ENCODE results near the gene ATG10.
"Not testable (repeated sequence)": the region's sequence is repeated elsewhere in the genome, so short reads cannot be mapped to it uniquely, and the experiment has no call there.

ATG10 gene

DNA sequence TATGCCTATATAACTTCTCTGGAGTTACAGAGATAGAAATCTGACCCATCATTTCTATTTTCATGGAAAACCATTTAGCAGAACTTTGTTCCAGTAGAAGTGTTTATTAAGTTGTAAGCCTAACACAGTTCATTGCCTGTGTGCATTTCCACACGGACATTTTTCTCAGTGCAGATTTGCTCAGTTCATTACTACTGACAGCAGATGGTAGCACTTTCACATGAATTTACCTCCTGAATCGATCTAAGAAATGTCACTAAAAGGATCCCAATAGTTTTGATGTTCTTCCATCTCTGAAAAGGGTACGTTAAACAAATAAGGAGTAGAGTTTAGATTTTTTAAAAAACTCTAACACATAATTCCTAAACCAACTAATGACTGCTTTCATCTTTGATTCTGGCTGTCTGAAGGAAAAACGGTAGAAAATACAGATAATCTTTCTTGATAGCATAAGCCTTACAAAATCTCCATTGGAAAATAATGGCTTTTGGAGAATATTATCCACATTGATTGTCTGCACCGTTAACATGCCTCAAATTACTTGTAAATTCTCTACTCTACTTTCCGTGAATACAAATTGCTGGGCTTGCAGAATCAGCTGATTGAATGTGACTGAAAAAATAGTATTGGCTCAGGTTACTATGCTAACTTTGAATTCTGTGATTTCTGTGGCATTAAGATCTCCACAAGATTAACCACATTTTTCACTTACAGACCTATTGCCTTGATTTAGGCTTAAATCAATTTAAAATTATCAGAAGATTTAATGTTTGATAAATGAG lies 273.2 kb downstream of the ATG10 start:
- DNase-seq = no peak

DNA sequence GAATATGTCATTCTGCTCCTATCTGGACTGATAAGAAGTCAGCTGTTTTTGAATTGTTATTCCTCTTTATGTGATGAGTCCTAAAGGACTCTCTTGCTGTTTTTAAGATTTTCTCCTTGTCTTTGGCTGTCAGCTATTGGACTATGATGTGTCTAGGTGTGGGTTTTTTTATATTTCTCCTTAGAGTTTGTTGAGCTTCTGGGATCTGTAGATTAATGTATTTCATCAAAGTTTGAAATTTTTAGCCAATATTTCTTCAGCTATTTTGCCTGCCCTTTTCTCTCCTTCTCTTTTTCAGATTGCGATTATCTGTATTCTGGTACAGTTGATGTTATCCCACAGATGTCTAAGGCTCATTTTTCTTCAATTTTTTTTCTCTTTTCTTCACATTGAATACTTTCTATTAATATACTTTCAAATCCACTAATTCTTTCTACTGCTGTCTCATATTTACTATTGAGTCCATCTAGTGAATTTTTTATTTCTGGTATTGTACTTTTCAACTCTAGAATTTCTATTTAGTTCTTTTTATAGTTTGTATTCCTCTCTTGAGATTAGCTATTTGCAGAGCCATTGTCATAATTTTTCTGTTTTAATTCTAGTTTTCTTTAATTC lies 275.2 kb downstream of the ATG10 start:
- no peak for DNase-seq

DNA sequence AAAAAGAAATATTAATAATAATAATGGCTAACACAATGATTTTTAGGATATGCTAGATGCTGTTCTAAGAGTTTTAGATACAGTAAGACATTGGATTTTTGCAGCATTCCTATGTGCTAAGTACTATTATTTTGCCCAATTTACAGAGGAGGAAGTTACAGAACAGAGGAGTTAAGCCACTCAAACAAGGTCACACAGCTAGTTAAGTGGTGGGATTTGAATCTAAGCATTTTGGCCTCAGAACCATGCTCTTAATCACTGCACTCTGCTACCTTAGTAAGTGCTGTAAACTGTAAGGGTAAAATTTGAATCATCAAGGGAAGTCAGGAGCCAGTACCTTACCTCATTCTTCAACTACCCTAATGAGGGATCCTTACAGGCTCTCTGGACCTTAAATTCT lies 280.9 kb downstream of the ATG10 start:
- no peak for DNase-seq

DNA sequence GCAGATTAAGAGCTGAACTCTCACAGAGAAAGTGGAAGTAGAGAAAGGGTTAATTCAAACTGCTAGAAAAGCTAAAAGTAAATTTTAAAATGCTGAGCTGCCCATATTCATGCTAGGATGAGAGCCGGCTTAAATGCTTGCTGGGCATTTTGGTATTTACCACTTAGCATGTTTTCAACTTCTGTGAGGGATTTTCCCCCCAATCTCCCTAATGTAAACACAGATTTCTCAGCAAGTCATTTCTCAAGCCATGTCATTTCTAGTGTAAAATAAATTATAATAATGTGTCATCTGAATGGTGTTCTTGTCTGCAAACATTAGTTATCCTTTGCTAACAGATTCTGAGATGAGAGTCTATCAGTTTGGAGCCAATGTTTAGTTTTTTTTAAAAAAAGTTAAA lies 284.0 kb downstream of the ATG10 start:
- no peak for DNase-seq

DNA sequence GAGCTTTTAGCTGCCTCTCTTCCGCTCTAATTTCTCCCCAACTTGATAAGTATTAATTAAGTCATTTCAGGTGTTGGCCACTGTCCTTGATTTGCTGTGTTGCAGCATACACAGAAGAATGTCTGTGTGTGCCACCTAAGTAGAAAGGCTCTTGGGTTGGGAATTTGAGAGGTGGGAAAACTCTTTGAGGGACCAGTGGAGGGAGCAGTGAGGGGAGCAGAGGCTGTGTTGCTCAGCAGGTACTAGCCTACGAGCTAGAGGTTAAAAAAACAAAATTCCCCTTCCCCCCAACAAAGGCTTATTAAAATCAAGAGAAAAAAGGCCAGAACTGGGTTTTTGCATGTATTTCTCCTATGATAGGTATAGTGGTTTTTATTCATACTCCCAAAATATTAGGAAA lies 285.4 kb downstream of the ATG10 start:
- DNase-seq = no peak

DNA sequence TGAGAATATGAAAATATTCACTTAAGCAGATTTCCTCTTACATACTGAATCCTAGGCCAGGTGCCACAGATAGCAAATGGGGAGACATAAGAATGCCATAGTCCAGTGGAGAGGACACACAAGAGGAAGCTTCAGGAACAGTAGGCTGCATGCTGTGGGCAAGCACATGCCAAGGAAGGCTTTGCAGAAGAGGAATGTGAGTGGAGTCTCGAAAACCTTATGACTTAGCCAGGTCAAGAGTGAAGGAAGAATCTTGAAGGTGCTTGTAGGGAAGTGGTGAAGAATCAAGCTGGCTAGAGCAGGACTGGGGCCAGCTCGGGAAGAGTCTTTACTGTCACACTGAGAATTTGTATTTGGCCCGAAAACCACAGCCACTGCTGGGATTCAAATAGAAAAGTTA lies 285.9 kb downstream of the ATG10 start:
- DNase-seq = no peak

DNA sequence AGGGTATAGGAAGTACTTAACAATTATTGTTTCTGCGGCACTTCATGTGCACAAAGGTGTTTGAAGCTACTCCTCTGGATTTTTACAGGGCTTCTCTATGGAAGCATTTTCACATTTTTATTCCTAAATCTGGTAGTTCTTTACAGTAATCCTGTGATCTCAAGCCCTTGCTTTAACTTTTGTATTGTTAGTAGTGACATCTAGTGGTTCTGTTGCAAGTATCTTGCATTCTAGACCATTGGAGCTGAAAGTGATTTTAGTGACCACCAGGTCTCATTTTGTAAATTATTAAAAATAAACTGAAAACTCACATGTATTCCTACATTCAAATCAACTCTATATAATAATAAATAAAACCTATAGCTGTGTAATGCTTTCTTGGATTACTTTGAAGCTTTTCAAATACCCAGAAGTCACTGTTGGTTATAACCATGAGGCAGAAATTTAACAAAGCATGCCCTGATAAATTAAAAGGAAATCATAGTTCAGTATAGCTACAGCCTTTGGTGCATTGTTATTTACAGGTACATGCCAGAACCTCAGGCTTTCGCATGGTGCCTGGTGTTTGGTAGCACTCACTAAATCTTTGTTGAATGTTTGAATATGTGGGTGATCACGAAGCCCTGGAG lies 287.5 kb downstream of the ATG10 start:
- no peak for DNase-seq

DNA sequence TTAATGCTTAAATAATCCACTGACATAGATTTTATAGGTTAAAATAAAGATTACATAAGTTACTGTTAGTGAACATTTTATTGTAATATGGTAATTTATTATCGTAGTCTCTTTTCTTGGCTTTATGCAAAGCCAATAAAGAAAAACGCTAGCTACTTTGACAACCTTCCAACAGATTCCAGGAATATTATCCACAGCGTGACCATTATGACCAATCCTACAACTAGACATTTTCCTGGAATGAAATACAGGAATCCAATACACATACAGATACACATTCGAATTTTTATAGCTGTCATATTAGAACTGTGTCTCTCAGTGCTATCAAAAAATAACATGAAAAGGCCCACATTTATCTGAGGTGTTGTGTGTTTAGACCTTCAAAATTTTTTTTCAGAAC lies 293.2 kb downstream of the ATG10 start:
- DNase-seq = no peak

DNA sequence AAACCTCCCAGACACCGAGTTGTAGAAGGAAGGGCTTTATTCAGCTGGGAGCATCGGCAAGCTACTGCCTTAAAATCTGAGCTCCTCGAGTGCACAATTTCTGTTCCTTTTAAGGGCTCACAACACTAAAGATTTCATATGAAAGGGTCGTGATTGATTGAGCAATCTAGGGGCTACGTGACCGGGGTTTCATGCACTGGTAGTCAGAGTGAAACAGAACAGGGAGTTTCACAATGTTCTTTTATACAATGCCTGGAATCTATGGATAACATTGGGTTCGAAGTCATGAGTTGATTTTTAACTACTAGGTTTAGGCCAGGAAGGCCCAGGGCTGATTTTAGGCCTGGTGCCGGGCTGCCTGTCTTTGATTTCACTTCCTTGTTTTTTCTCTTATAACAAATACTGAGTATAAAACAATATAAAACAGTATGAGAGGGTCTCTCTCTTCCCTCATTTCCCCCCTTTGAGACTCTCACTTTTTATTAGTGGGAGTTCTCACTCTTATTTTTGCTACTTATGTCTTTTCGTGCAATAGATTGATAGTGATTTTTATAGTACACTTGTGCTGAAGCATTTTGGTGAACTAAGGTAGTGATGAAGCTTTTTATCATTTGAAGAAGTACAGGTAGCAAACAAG lies 295.6 kb downstream of the ATG10 start:
- DNase-seq = not testable (repeated sequence)

DNA sequence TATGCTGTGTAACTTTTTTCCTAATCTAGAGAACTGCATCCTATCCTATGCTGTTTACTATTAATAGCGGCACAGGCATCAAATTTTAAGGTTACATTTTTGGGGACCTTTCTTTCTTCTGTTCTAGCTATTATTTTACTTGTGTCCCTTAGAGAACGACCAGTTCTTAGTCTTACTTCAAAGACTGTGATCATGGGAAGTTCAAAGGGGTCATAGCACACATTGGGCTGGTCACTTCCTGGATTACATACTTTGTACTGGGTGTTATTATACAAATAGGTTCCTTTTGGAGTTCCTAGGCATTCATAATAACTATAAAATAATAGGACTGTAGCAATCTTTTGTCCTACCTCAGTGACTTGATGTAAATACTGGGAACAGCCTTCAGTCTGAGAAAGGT lies 297.5 kb downstream of the ATG10 start:
- not testable (repeated sequence) for DNase-seq

DNA sequence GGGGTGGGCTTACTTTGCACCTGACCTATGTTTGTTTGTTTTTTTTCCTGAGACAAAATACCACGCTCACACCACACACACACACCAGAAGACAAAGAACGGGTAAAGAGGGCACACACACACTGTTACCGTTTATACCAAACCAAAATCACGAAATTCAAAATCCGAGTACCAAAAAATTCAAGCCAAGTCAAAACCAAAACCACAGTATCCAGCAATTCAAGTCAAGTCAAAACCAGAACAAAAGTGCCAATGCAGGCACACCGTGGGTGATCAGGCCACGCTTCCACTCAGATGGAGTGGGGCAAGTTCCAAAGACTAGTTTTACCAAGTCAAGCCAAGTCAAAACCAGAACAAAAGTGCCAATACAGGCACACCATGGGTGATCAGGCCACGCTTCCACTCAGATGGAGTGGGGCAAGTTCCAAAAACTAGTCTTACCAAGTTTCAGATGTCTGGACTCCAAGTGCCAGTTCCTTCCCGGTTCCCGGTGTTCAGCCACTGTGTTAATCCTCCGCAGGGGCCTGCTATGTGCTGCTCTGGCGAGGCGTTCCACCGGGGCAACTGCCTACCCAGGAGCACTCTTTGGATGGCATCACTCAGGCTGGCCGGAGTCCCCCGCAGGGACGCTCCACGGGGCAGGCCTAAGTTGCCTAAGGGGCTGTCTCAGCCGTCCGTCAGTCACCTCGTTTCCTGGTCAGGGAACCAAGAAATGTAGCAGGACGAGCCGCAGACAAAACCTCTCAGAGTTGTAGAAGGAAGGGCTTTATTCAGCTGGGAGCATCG lies 300.9 kb downstream of the ATG10 start:
- not testable (repeated sequence) for DNase-seq

DNA sequence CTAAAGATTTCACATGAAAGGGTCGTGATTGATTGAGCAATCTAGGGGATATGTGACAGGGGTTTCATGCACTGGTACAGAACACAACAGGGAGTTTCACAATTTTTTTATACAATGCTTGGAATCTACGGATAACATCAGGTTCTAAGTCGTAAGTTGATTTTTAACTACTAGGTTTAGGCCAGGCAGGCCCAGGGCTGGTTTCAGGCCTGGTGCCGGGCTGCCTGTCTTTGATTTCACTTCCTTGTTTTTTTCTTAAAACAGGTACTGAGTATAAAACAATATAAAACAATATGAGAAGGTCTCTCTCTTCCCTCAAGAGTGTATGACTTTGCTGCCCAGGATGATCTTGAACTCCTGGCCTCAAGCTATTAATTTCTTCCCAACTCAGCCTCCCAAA lies 301.6 kb downstream of the ATG10 start:
- DNase-seq = not testable (repeated sequence)

DNA sequence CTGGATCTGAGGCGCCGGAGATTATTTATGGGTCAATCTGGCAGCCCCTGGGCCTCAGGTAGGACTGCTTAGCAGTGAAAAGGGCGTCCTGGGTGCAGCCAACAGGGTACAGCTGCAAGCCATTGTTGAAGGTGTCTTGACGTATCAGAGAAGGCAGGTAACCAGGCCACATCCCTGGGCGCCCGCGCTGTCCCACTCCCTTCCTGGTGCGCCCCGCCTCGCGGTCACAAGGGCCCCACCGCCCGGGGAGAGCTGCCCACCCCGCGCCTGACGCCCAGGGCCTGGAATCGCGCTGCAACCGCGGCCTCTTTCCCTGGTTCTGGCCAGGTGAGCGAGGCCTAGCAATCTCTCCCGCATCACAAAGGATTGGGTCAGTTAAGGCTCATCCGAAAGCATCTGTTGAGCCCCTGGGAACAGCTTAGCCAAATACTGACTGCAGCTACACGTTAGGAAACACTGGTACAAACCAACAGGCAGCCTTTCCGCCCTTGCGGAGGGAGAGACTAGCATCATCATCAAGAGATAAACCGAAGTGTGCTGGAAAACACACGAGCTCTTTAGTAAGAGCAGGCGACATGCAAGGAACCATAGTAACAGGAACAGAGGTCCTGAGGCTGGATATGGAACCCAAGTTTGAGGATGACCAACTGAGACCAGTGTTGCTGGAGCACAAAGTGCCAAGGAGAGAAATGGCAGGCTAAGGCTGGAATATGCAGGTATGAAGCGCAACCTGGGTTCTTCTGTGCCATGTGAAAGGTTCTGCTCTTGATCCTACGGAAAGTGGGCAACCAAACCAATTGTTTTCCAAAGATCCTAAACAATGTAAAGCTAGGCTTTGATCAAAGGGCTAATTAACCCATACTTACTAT lies 302.8 kb downstream of the ATG10 start:
- peak; percentile 8 for DNase-seq

DNA sequence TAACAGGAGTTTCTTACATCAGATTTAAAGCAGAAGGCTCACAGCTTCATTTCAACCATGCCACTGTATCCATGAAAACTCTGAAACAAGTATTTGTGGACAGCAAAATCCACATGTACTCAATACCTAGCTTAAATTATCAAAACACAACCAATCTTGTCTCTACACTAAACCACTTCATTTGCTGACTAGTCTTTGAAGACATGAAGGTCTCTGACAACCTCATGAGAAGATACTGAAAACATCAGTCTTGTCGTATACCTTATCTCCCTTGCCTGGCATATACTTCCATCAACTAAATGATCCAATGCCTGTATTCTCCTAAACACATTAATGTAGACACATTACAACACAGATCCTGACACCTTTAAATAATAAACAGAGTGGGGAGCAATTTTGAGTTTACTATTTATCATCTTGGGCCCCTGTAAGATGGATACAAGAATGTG lies 303.4 kb downstream of the ATG10 start:
- no peak for DNase-seq

DNA sequence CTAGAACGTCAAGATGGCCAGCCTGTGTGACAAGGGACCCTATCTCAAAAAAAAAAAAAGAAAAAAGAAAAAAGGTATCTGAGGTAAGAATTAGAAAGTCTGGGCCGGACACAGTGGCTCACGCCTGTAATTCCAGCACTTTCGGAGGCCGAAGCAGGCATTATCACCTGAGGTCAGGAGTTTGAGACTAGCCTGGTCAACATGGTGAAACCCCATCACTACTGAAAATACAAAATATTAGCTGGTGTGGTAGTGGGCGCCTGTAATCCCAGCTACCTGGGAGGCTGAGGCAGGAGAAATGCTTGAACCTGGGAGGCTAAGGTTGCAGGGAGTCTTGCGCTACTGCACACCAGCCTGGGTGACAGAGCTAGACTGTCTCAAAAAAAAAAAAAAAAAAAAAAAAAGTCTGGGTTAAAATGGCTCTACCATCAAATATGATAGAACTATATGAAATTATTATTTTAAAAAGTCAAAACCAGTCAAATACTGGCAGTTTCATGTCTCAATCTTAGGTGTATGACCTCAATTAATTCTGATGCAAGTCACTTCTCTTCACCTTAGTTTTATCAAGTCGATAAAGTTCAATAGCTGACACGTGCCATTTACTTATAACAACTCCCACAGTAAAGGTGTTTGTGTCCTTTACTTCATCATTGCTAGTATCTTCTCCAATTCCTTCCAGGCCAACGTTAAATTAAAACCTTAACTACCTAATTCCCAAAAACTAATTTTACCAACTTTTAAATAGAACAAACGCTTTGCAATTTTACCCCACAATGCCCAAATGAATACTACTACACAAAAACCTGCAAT lies 305.2 kb downstream of the ATG10 start:
- DNase-seq = peak; percentile 15

DNA sequence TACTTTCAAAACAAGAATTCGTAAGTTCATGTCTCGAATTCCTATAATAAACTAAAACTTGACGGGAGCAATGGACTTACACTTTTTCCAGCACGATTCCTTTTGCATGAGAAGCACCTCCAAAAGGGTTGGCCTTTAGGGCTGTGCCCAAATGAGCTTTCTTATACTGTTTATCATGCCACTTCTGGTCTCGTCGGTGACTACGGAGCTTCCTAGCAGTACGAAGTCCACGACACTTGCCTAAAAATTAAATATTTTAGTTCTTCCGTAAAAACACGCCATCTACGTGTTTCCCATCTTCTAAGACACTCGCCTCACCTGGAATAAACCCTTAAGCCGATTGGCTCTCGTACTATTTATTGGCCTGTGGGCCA lies 305.8 kb downstream of the ATG10 start:
- DNase-seq = no peak

DNA sequence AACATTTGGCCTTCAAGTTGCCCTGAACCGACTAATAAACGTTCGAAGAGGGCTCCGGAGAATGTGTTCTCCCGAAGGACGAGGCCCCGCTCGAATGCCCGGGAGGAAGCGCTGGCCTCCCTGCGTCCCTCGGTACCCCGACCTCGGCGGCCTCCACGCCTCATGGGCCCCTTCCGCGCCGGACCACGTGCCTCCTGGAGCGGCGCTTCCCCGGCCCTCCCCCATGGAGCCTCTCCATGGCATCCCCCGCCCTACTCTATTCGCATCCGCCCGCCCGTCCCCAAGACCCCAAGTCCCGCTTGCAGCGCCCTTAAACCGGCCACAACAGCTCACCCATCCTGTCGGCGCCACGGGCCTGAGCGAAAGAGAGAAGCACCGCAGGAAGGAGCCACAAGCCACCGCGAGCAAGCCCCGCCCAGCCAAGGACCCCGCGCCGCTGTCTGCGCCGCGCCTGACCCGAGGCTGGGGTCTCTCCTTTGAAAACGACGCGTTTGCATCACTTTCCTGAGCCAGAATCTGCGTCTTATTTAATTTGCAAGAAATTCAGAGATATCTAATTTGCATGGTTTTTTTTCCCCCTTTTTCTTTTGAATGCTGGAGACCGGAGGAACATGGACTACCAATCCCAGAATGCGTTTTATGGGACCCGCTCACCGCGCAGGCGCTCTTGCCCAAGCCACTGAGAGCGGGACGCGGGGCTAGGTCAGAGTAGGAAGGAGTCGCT lies 306.3 kb downstream of the ATG10 start, which contains the start of gene RPS23:
TSS of gene RPS23 (minus strand) at position 368 of the 724 bp plus-strand sequence. CDS start at position 337, 31 bp downstream.
- peak; percentile 92 for DNase-seq

DNA sequence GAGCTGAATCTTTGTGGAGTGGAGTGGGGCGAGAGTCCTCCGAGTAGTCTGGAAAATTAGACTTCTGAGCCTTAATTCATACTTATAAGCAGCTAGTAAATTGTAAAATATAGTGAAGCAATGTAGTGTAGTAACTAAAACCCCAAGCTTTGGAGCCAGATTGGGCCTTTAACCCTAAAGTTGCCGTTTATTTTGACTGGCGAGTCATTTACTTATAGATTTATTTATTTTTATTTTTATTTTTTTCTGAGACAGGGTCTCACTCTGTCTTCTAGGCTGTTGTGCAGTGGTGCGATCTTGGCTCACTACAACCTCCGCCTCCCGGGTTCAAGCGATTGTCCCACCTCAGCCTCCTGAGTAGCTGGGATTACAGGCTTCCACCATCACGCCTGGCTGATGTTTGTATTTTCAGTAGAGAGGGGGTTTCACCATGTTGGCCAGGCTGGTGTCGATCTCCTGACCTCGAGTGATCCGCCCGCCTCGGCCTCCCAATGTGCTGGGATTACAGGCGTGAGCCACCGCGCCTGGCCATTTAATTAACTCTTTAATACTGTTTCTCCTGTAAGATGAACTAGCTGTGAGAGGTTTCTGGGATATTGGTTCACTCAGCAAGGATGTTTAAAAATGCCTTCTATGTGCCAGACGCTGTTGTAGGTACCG lies 307.0 kb downstream of the ATG10 start:
- no peak for DNase-seq

DNA sequence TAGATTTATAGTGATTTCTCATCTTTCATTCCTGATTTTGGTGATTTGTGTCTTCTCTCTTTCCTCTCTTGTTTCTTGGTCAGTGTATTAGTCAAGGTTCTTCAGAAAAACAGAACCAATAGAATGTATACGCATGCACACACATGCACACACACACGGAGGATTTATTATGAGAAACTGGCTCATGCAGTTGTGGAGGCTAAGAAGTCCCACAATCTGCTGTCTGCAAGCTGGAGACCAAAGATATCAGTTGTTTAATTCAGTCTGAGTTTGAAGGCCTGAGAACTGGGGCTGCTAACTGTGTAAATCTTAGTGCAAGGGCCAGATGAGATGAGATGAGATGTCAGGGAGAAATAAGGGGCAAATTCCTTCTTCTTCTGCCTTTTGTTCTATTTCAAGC lies 312.1 kb downstream of the ATG10 start:
- no peak for DNase-seq

DNA sequence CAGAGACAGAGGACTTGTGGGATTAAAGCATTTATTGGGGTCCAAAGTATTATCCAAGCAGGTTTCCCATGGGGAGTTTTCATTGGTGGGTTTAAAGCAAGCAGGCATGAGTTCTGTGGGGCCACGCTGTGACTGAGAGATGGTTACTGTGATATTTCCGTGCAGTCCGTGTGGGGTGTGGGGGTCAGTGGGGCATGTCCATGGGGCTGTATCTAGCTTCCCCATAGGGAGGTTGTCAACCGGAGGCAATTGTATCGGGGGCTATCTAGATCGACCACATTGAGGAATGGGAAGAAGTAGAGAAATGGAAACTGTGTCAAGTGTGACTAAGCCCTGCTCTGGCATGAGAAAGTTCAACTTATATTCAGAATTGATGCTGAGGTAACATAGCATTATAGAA lies 313.4 kb downstream of the ATG10 start:
- no peak for DNase-seq

All from stimulated activated CD4-positive, alpha-beta T cell treated with anti-CD3 and anti-CD28 coated beads, Interleukin-4, amount 100 ng/mL, for 24 hours (primary cell).